Loucy (cell line): Measurements from ENCODE around the gene FOXL1.

Source experiments
- H2AFZ ChIP-seq: fragments of 200-600 bp; sonication (generic); 2 replicates; pipeline ENCODE4 v1.6.0; 2016; ENCODE audit warnings: antibody characterized with exemption, mild to moderate bottlenecking, low read length, moderate library complexity
- H3F3A ChIP-seq: fragments of 200-600 bp; 2 replicates; pipeline ENCODE4 v1.6.0; 2016; ENCODE audit warnings: antibody characterized with exemption, low read depth, mild to moderate bottlenecking
- H3K27me3 ChIP-seq: fragments of 200-600 bp; sonication (generic); 2 replicates; pipeline ENCODE4 v1.6.1; 2014; ENCODE audit warnings: low read length, mild to moderate bottlenecking; ENCODE audit not compliant: insufficient read depth, poor library complexity, severe bottlenecking
- H3K36me3 ChIP-seq: fragments of 200-600 bp; sonication (generic); 2 replicates; pipeline ENCODE4 v1.6.1; 2016; ENCODE audit warnings: low read length; ENCODE audit not compliant: insufficient read depth
- H3K4me1 ChIP-seq: fragments of 200-600 bp; sonication (generic); 2 replicates; pipeline ENCODE4 v1.5.1; 2014; ENCODE audit warnings: low read length, mild to moderate bottlenecking; ENCODE audit not compliant: insufficient read depth, poor library complexity, severe bottlenecking
- H3K4me2 ChIP-seq: fragments of 200-600 bp; sonication (generic); 2 replicates; pipeline ENCODE4 v1.6.0; 2014; ENCODE audit warnings: antibody characterized with exemption, low read length, low read depth, mild to moderate bottlenecking; ENCODE audit not compliant: poor library complexity, severe bottlenecking
- H3K4me3 ChIP-seq: fragments of 200-600 bp; sonication (generic); 2 replicates; pipeline ENCODE4 v1.5.1; 2014; ENCODE audit warnings: low read length, mild to moderate bottlenecking, mixed read lengths; ENCODE audit not compliant: poor library complexity, severe bottlenecking
- H3K79me2 ChIP-seq: fragments of 200-600 bp; sonication (generic); 2 replicates; pipeline ENCODE4 v1.6.1; 2014; ENCODE audit warnings: low read length; ENCODE audit not compliant: insufficient read depth
- H3K9ac ChIP-seq: fragments of 200-600 bp; sonication (generic); 2 replicates; pipeline ENCODE4 v1.6.0; 2014; ENCODE audit warnings: mild to moderate bottlenecking, low read depth, low read length, moderate library complexity; ENCODE audit not compliant: poor library complexity, severe bottlenecking
- H3K9me2 ChIP-seq: fragments of 200-600 bp; sonication (generic); replicated peaks from 2 replicates; pipeline ENCODE4 v1.6.1; 2016; ENCODE audit warnings: low read depth, low read length, mixed read lengths
- H3K9me3 ChIP-seq: fragments of 200-600 bp; sonication (generic); 2 replicates; pipeline ENCODE4 v1.6.1; 2014; ENCODE audit warnings: mild to moderate bottlenecking, antibody characterized with exemption, low read length, low read depth; ENCODE audit not compliant: insufficient read depth
- H4K20me1 ChIP-seq: fragments of 200-600 bp; sonication (generic); 2 replicates; pipeline ENCODE4 v1.6.0; 2014; ENCODE audit warnings: antibody characterized with exemption, low read length, mild to moderate bottlenecking; ENCODE audit not compliant: insufficient read depth, poor library complexity, severe bottlenecking
- CTCF ChIP-seq: fragments of 200-600 bp; sonication (generic); conservative IDR thresholded peaks from 2 replicates; pipeline ENCODE4 v1.5.1; 2014; ENCODE audit warnings: mild to moderate bottlenecking, antibody characterized with exemption, low read length
- EZH2phosphoT487 ChIP-seq: fragments of 200-600 bp; IDR thresholded peaks from 2 replicates; pipeline ENCODE4 v1.6.1; 2018; ENCODE audit warnings: antibody characterized with exemption, mild to moderate bottlenecking, moderate library complexity, borderline replicate concordance

Gene FOXL1

GRCh38 chr16:86550281-86550680 is 28.1 kb upstream of the FOXL1 start:
- H3K79me2 ChIP-seq = peaks cover 9% of the 10 kb centered on the region
- H3K4me3 ChIP-seq = no peak overlapping the region
- no peak overlapping the region for H2AFZ ChIP-seq
- no peaks in the 10 kb centered on the region for H3K36me3 ChIP-seq
- no peak overlapping the region for H3K4me2 ChIP-seq
- H3K4me1 ChIP-seq = peaks cover 7% of the 10 kb centered on the region
- H3K27me3 ChIP-seq = no peaks in the 10 kb centered on the region
- TF ChIP-seq CTCF = no peak
- TF ChIP-seq EZH2phosphoT487 = no peak
- no peaks in the 10 kb centered on the region for H3K9me2 ChIP-seq
- no peaks in the 10 kb centered on the region for H4K20me1 ChIP-seq
- no peaks in the 10 kb centered on the region for H3F3A ChIP-seq
- no peak overlapping the region for H3K9ac ChIP-seq
- no peaks in the 10 kb centered on the region for H3K9me3 ChIP-seq

GRCh38 chr16:86553356-86553755 is 25.0 kb upstream of the FOXL1 start:
- Histone ChIP-seq H3K27me3 (no peaks in the 10 kb centered on the region), H2AFZ (no peak overlapping the region), H3K9me3 (no peaks in the 10 kb centered on the region), H3K4me3 (no peak overlapping the region), H3K4me2 (peak overlapping the region; percentile 90), H3K36me3 (no peaks in the 10 kb centered on the region), H3K79me2 (peaks cover 13% of the 10 kb centered on the region), H3K4me1 (peaks cover 14% of the 10 kb centered on the region), H3F3A (peaks cover 4% of the 10 kb centered on the region; the same call in 1 of the 2 replicates), H4K20me1 (no peaks in the 10 kb centered on the region), H3K9ac (no peak overlapping the region), H3K9me2 (no peaks in the 10 kb centered on the region)
- TF ChIP-seq CTCF (no peak), EZH2phosphoT487 (no peak)

DNA sequence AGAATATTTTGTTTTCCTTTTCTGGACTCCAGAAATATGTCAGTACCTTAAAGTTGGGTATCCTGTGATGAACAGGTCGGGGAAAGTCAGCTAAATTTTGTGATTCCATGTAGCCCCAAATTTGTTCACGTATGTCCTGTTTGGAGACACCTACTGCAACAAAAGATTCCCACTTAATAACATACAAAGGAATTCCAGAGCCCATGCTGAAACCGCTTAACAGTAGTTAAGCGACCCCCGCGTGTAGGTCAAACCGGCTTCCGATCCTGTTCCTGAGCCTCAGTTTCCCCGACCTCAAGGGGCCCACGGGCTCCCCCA is 23.8 kb upstream of the FOXL1 start:
- peak overlapping the region; percentile 98 for H3K4me3 ChIP-seq
- H2AFZ ChIP-seq = peak overlapping the region; percentile 44
- H3F3A ChIP-seq = peaks cover 4% of the 10 kb centered on the region; the same call in 1 of the 2 replicates
- no peak for TF ChIP-seq CTCF
- TF ChIP-seq EZH2phosphoT487 = no peak
- H3K79me2 ChIP-seq = peaks cover 13% of the 10 kb centered on the region
- H3K4me1 ChIP-seq = peaks cover 14% of the 10 kb centered on the region
- H3K9me2 ChIP-seq = no peaks in the 10 kb centered on the region
- no peaks in the 10 kb centered on the region for H3K36me3 ChIP-seq
- H3K4me2 ChIP-seq = peak overlapping the region; percentile 90
- no peaks in the 10 kb centered on the region for H4K20me1 ChIP-seq
- no peaks in the 10 kb centered on the region for H3K9me3 ChIP-seq
- peak overlapping the region; percentile 97 for H3K9ac ChIP-seq
- H3K27me3 ChIP-seq = no peaks in the 10 kb centered on the region
